ENCODE data around the gene KPNA3.
A peak's percentile ranks its signal among the peaks of the same experiment; 100 is the strongest.
"Not testable (repeated sequence)": the region's sequence is repeated elsewhere in the genome, so short reads cannot be mapped to it uniquely, and the experiment has no call there.

KPNA3 gene

DNA sequence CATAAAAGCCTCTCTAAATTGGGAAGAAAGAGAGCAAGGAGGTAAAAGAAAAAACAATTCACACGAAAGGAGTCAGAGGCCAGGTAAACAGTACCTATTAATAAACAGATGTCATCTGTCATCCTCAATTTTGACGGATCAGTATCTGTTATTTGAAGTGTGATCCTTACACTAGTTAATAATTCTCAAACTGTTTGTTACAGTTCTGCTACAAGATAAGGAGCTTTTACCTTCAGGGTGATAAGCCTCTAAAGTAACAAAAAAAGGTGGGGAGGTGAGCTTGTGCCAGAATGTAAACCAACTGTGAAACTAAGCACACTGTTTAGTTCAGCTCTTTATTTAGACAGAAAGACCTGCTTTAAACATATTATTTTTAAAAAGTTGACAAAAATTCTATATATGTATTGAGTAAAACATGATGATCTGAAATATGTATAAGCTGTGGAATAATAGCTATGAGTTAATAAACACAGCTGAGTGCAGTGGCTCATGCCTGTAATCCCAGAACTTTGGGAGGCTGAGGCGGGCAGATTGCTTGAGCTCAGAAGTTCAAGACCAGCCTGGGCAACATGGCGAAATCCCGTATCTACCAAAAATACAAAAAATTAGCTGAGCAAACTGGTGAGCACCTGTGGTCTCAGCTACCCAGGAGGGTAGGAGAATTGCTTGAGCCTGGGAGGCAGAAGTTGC is 52.8 kb downstream of the KPNA3 start:
- CTCF ChIA-PET: no interaction called here
- POLR2A ChIA-PET (ENCODE audit: low non-redundant PET): interaction anchor here (0.6 to 0.7 kb wide), 2 partner anchors 55 to 133 kb away, joined by 3 to 4 read pairs; no protein-coding TSS in a partner anchor
- DNase-seq (ENCODE audit: low spot score): no peak

DNA sequence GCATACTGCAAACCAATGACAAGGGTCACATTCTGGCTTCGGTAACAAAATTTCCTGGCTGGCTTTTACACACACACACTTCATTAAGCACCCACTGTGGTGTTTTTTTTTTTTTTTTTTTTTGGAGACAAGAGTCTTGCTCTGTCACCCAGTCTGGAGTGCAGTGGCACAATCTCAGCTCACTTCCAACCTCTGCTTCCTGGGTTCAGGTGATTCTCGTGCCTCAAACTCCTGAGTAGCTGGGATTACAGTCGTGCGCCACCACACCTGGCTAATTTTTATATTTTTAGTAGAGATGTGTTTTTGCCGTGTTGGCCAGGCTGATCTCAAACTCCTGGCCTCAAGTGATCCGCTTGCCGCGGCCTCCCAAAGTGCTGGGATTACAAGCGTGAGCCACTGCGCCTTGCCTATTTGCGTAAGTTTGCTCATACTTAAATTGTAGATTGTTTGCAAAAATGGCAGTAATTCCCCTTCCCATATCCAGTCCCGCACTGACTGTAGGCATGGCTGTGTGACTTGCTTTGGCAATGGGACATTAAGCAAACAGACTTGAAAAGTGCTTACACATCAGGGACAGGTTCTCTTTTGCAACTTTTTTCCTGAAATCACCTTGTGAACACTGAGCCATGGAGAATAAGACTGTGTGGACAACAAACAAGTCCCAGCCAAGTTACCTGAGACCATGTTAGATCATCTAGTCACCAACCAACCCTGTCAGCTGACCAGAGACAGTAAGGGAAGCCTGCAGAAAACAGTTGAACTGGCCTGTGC is 59.1 kb downstream of the KPNA3 start:
- DNase-seq (ENCODE audit: low spot score): no peak
- TF ChIP-seq, protein P1, sequence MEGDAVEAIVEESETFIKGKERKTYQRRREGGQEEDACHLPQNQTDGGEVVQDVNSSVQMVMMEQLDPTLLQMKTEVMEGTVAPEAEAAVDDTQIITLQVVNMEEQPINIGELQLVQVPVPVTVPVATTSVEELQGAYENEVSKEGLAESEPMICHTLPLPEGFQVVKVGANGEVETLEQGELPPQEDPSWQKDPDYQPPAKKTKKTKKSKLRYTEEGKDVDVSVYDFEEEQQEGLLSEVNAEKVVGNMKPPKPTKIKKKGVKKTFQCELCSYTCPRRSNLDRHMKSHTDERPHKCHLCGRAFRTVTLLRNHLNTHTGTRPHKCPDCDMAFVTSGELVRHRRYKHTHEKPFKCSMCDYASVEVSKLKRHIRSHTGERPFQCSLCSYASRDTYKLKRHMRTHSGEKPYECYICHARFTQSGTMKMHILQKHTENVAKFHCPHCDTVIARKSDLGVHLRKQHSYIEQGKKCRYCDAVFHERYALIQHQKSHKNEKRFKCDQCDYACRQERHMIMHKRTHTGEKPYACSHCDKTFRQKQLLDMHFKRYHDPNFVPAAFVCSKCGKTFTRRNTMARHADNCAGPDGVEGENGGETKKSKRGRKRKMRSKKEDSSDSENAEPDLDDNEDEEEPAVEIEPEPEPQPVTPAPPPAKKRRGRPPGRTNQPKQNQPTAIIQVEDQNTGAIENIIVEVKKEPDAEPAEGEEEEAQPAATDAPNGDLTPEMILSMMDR (conservative IDR thresholded peaks at IDR 0.05; ENCODE audit: low read depth): no peak
- ChIA-PET CTCF (interaction anchor here (0.6 to 0.7 kb wide), 3 partner anchors 8 to 801 kb away, joined by 3 to 8 read pairs (median 3); no protein-coding TSS in a partner anchor), POLR2A (ENCODE audit: low non-redundant PET) (no interaction called here)
- no peak overlapping the region for H3K27ac ChIP-seq

More for the DNA sequence above, 52.8 kb downstream of the KPNA3 start:
- TF ChIP-seq, protein P1 (conservative IDR thresholded peaks at IDR 0.05; ENCODE audit: low read depth): no peak
- H3K27ac ChIP-seq: no peak overlapping the region

DNA sequence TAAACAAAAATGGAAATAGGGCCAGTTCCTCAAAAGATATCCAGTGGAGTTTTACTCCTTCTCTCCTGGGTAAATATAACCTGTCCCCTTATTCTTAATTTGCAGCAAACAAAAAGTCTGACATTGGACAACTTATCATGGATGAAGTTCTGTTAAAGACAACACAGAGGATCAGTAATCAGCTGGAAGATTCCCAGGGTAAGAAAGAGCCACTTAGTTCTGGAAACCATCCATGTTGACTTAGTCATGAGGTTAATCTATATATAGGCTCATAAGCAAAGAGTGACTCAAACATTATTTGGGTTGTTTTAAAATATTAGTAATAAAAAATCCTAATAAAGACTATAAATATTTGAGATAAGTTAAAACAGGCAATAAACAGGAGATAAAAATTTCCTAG is 60.7 kb downstream of the KPNA3 start:
- peak; percentile 7 for DNase-seq (ENCODE audit: low spot score)
- CTCF ChIA-PET: no interaction called here

DNA sequence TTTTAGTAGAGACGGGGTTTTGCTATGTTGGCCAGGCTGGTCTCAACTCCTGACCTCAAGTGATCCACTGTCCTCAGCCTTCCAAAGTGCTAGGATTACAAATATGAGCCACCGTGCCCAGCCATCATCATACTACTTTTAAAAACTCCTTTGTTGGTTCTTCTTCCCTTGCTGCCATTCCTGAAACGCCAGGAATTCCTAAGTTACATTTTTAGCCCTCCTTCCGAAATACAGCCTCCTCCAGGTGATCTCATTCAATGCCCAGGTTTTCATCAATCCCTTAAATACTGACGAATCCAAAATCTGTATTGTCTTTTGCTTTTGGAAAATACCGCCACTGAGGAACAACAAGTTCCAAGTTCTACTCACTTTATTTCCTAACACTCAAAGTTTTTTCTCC is 75.9 kb downstream of the KPNA3 start:
- CTCF ChIA-PET: no interaction called here

More for the DNA sequence above, 60.7 kb downstream of the KPNA3 start:
- POLR2A ChIA-PET (ENCODE audit: low non-redundant PET): interaction anchor here (0.6 kb wide), 1 partner anchor 19 kb away, joined by 4 read pairs; no protein-coding TSS in a partner anchor
- TF ChIP-seq, protein P1 (conservative IDR thresholded peaks at IDR 0.05; ENCODE audit: low read depth): no peak
- H3K27ac ChIP-seq: no peak overlapping the region

DNA sequence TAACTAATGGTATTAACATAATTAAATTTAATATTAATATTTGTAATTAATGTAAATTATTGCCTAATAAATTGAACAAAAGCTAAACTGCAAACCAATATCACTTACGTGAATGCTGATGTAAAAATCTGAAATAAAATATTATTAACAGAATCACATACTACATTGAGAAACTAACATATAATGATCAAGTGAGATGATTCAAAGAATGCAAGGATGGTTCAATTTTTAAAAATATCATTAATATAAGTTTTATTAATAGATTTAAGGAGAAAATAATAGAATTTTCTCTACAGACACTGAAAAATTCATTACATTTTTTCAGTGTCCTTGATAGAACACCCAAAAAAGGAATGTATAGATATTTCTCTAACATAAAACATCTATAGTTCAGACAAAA is 77.7 kb downstream of the KPNA3 start:
- CTCF ChIA-PET: no interaction called here
- POLR2A ChIA-PET (ENCODE audit: low non-redundant PET): no interaction called here
- H3K27ac ChIP-seq: no peak overlapping the region
- TF ChIP-seq, protein P1 (conservative IDR thresholded peaks at IDR 0.05; ENCODE audit: low read depth): no peak
- DNase-seq (ENCODE audit: low spot score): no peak

More for the DNA sequence above, 75.9 kb downstream of the KPNA3 start:
- TF ChIP-seq, protein P1 (conservative IDR thresholded peaks at IDR 0.05; ENCODE audit: low read depth): no peak
- no peak for DNase-seq (ENCODE audit: low spot score)
- no peak overlapping the region for H3K27ac ChIP-seq
- POLR2A ChIA-PET (ENCODE audit: low non-redundant PET): no interaction called here

DNA sequence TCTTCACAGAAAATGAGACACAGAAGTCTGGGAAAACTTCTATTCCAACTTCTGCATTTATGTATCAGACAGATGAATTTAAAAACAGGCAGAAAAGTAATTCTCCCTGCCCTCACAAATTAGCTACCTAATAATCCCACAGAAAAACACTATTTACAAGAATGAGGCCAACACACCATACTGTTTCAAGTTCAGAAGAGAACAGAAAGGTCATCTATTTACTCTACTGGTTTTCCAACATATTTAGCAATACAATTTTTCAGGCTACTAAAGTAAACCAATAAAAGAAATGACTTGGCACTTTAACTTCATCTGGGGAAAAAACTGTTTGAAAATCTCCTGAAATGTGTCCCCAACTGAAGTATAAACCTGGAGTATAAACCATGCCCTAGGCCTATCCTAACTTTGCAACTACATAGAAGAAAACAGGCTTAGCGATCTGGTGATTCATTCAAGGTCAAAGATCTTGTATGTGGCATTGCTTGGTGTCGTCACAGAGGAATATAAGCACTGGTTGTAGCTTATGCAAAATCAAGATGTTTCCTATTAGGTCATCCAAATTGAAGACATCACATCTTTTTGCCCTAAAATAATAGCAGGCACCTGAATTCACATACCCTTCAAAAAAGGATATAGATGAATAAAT is 81.1 kb downstream of the KPNA3 start:
- peak; percentile 15 for DNase-seq (ENCODE audit: low spot score)
- TF ChIP-seq, protein P1 (conservative IDR thresholded peaks at IDR 0.05; ENCODE audit: low read depth): no peak
- ChIA-PET POLR2A (ENCODE audit: low non-redundant PET) (no interaction called here), CTCF (no interaction called here)
- no peak overlapping the region for H3K27ac ChIP-seq

DNA sequence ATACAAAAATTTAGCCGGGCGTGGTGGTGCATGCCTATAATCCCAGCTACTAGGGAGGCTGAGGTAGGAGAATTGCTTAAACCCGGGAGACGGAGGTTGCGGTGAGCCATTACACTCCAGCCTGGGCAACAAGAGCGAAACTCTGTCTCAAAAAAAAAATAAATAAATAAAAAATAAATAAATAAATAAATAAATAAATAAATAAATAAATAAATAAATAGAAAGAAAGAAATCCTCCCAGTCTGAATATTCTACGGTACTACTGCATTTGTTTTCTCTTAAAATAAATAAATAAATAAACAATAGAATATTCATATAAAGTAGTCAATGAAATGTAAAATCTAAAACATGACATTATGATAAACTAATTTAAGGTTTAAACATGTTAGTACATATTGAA is 88.2 kb downstream of the KPNA3 start:
- H3K27ac ChIP-seq; CTCF ChIA-PET; DNase-seq (ENCODE audit: low spot score); POLR2A ChIA-PET (ENCODE audit: low non-redundant PET): not testable (repeated sequence)
